Activated T-helper 9 cell treated with anti-CD3 and anti-CD28 coated beads, Interleukin-2, amount 50 U/mL, for 16 hours (primary cell): ENCODE data around the gene TNIK.
"Not testable (repeated sequence)": the region's sequence is repeated elsewhere in the genome, so short reads cannot be mapped to it uniquely, and the experiment has no call there.

Experiments
- DNase-seq: peaks from one replicate; pipeline ENCODE4 v3.0.0-alpha.2; 2020; ENCODE audit warnings: low read depth

Gene TNIK

GRCh38 chr3:171309906-171310359 lies 150.3 kb downstream of the TNIK start:
- no peak for DNase-seq

GRCh38 chr3:171307988-171308387 lies 152.2 kb downstream of the TNIK start:
- DNase-seq = no peak

DNA sequence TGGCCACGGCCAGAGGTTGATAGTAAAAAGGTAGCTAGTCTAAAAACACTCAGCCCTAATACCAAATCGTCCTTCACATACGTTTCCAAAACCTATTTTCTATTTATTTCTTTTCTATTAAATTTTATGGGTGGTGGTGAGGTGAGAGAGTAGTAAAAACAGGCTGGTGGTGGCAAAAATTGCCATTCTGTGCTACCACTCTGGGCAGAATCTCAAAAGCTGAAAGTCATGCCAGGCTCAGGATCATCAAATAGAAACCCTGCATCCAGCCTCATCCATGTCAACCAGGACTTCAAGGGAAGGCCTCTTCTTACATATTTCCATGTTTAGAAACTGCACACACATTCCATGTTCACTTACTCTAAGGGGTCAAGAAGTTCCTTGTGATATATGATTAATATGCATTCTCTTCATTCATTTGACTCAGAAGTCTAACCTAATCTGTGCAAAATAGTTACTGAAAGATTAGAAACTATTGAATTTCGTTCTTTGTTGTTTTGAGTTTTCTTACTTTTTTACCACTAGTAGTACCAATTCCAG lies 153.1 kb downstream of the TNIK start:
- no peak for DNase-seq

DNA sequence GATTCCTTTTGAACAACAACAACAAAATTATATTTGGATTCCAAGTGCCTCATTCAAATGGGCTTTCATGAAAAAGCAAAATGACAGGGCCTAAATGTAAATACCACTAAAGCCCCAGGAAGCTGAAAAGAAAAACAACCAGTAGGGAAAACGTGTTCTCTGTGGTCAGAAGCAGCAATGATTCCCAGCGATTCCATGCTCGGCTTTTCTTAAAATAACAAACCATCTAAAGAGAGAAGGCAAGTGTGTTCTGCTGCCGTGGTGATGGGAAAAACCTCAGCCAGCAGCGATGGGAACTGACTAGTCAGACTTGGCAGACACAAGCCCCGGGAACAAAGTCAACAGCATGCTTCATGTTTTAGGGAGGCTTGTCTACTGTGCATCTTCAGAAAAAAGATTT lies 153.6 kb downstream of the TNIK start:
- DNase-seq = no peak

- not testable (repeated sequence) for DNase-seq
Observed at GRCh38 chr3:171305823-171306222, 154.4 kb downstream of the TNIK start.

DNA sequence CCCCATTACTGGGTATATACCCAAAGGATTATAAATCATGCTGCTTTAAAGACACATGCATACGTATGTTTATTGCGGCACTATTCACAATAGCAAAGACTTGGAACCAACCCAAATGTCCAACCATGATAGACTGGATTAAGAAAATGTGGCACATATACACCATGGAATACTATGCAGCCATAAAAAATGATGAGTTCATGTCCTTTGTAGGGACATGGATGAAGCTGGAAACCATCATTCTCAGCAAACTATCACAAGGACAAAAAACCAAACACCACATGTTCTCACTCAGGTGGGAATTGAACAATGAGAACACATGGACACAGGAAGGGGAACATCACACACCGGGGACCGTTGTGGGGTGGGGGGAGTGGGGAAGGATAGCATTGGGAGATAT lies 155.7 kb downstream of the TNIK start:
- not testable (repeated sequence) for DNase-seq

GRCh38 chr3:171304017-171304416 lies 156.2 kb downstream of the TNIK start:
- not testable (repeated sequence) for DNase-seq

DNA sequence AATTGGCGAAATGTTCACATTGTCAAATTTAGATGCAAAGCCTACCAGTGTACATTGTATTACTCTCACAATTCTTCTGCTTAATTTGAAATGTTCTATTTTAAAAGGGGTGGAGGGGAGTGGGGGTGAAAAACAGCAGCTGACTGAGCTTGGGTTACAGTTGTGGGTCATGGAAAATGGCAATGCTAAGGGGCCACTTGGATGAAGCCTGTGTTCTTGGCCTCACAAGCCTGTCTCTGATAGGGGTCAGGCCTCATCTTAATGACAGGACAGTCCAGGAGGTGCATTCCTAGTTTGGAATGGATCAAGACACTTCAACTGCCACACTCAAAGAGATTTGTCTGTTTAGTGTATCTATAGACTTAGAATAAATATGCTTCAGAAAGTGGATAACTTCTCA lies 158.2 kb downstream of the TNIK start:
- no peak for DNase-seq

- no peak for DNase-seq
Observed at GRCh38 chr3:171301002-171301401, 159.2 kb downstream of the TNIK start.

- DNase-seq = no peak
Observed at GRCh38 chr3:171297951-171298350, 162.3 kb downstream of the TNIK start.

- no peak for DNase-seq
Observed at GRCh38 chr3:171297207-171297606, 163.0 kb downstream of the TNIK start.

DNA sequence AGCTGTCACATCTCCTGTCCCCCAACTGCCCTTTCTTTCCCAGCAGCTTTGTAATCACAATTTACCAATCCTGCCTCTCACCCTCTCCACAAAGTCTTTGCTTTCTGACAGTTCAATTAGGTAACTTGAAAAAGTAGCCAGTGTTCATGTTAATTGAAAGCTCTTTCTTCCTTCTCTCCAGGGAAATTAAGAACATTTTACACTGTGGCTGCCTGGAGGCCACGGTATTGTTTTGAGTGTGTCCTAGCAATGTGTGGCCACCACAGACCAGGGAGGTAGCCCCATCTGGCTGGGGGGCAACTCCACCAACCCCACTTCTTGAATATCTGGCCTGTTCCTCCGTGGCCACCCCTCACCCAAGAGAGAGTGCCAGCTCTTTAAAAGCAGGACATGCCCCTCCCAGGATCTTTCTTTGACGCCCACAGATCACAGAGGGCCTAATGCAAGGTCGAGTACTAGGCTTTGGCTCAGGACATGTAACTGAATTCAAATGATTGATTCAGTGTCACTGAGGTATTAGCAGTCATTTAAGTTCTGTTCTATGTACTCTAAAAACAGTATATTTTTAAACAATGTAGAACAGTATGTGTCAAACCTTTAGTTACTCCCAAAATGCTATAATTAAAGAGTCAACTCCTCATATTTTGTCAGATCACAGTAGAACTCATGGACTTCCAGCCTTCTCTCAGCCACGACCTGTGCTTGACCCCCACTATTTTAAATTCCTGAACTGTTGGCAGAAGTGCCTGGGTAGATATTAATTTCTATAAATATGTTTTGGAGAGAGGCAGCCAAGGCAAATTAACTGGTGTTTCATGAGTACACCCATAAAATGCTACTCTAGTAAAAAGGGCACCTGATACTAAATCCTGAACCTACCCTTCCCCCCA lies 164.5 kb downstream of the TNIK start:
- DNase-seq = no peak

DNA sequence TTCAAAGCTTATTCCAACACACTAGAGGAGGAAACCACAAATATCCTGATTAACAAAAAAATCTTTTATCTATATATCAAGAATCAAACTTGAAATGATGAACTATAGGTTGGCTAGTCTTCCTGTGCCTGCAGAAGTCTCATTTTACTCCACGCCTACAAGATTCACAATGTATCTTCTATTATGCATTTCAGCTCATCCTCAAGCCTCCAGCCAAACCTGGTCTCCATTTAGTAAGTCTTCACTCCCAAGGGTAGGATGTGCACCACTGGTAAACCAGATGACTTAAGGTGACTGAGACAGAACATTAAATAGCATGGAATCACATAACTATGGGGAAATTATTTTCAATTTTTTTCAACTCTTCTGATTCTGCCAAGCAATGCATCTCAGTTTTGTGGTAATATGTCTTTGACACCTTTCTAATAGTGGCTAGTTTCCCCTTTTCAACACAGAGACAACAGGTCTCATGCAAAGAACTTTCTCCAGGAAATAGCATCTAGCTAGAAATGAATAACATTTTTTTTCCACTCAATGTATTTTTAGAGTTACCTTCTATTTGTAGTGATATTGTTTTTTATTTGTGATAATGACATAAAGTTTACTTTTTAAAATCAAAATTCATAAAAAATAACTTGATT lies 166.9 kb downstream of the TNIK start:
- no peak for DNase-seq

DNA sequence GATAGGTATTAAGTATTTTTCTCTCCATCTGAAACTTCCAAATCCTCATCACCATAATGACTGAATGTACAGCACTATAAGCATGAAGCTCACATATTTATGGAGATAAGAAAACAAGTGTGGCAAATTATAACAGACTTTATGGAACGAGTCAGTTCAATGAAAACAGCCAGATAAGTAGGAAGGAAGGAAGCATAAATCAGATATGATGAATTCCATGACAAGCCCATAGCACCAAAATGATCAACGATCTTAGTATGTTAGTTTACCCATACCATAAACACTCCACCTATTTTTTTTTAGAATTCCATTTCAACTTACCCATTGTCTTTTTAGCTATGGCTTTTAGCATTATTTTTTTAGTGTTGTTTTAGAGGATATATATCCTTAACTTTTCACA lies 169.5 kb downstream of the TNIK start:
- DNase-seq = no peak

- DNase-seq = no peak
Observed at GRCh38 chr3:171289291-171289690, 170.9 kb downstream of the TNIK start.

DNA sequence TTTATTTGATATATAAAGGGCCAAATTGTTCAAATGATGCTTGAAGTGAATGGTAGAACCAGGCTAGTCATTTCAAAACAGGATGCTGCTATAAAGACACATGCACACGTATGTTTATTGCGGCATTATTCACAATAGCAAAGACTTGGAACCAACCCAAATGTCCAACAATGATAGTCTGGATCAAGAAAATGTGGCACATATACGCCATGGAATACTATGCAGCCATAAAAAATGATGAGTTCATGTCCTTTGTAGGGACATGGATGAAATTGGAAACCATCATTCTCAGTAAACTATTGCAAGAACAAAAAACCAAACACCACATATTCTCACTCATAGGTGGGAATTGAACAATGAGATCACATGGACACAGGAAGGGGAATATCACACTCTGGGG lies 172.4 kb downstream of the TNIK start:
- not testable (repeated sequence) for DNase-seq

GRCh38 chr3:171286580-171287249 lies 173.5 kb downstream of the TNIK start:
- DNase-seq = no peak

DNA sequence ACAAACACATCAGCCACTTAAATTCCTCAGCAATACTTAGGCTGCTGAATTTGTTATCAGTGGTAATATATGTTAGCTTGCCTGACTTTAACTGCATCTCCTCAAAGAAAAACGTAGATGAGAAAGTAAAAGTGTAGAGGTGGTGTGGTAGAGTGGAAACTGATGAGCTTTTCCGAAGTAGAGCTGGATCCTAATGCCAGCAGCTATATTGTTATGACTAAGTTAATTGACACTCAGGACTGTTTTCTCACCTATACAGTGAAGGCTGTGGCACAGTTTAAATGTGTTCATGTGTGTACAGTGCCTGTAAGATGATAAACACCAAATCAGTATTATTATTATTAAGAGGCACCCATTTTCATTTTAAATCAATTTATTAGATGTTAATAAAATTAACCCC lies 174.9 kb downstream of the TNIK start:
- DNase-seq = no peak

GRCh38 chr3:171284308-171285075 lies 175.7 kb downstream of the TNIK start:
- DNase-seq = no peak

GRCh38 chr3:171283848-171284222 lies 176.4 kb downstream of the TNIK start:
- DNase-seq = no peak

GRCh38 chr3:171283183-171283847 lies 176.9 kb downstream of the TNIK start:
- DNase-seq = no peak
